ENCODE data around the gene PTPN3.

PTPN3 gene

GRCh38 chr9:109449036-109449798 lies 48.9 kb downstream of the PTPN3 start:
- Histone ChIP-seq H3K4me1 (ENCODE audit: control insufficient read depth, insufficient read depth, low read length) (peaks cover 13% of the 10 kb centered on the region), H3K9me3 (ENCODE audit: control insufficient read depth, low read length) (no peaks in the 10 kb centered on the region), H3K4me3 (ENCODE audit: low read length) (no peak overlapping the region), H3K36me3 (ENCODE audit: control insufficient read depth, insufficient read depth, low read length, severe bottlenecking) (no peaks in the 10 kb centered on the region), H3K27me3 (replicated peaks; ENCODE audit: control insufficient read depth, insufficient read depth, low read length) (no peaks in the 10 kb centered on the region), H3K9ac (ENCODE audit: low read length) (no peak overlapping the region)
- no peak for DNase-seq (ENCODE audit: low read depth)

- Histone ChIP-seq H3K36me3 (ENCODE audit: control insufficient read depth, insufficient read depth, low read length, severe bottlenecking) (no peaks in the 10 kb centered on the region), H3K9me3 (ENCODE audit: control insufficient read depth, low read length) (no peaks in the 10 kb centered on the region), H3K4me1 (ENCODE audit: control insufficient read depth, insufficient read depth, low read length) (peaks cover 10% of the 10 kb centered on the region), H3K27me3 (replicated peaks; ENCODE audit: control insufficient read depth, insufficient read depth, low read length) (no peaks in the 10 kb centered on the region), H3K4me3 (ENCODE audit: low read length) (no peak overlapping the region), H3K9ac (ENCODE audit: low read length) (no peak overlapping the region)
- DNase-seq (ENCODE audit: low read depth), result peak; percentile 68
Measured at GRCh38 chr9:109448223-109448622, 49.9 kb downstream of the PTPN3 start.

- H3K36me3 ChIP-seq (ENCODE audit: control insufficient read depth, insufficient read depth, low read length, severe bottlenecking), result no peaks in the 10 kb centered on the region
- peaks cover 4% of the 10 kb centered on the region for H3K4me1 ChIP-seq (ENCODE audit: control insufficient read depth, insufficient read depth, low read length)
- DNase-seq (ENCODE audit: low read depth), result no peak
- no peak overlapping the region for H3K4me3 ChIP-seq (ENCODE audit: low read length)
- H3K9ac ChIP-seq (ENCODE audit: low read length), result no peak overlapping the region
- H3K27me3 ChIP-seq (replicated peaks; ENCODE audit: control insufficient read depth, insufficient read depth, low read length), result no peaks in the 10 kb centered on the region
- H3K9me3 ChIP-seq (ENCODE audit: control insufficient read depth, low read length), result no peaks in the 10 kb centered on the region
Measured at GRCh38 chr9:109447329-109448076, 50.6 kb downstream of the PTPN3 start.

- H3K36me3 ChIP-seq (ENCODE audit: control insufficient read depth, insufficient read depth, low read length, severe bottlenecking), result no peaks in the 10 kb centered on the region
- H3K9ac ChIP-seq (ENCODE audit: low read length), result no peak overlapping the region
- H3K9me3 ChIP-seq (ENCODE audit: control insufficient read depth, low read length), result no peaks in the 10 kb centered on the region
- no peak overlapping the region for H3K4me3 ChIP-seq (ENCODE audit: low read length)
- H3K4me1 ChIP-seq (ENCODE audit: control insufficient read depth, insufficient read depth, low read length), result peaks cover 12% of the 10 kb centered on the region
- DNase-seq (ENCODE audit: low read depth), result no peak
- no peaks in the 10 kb centered on the region for H3K27me3 ChIP-seq (replicated peaks; ENCODE audit: control insufficient read depth, insufficient read depth, low read length)
Measured at GRCh38 chr9:109444771-109445320, 53.3 kb downstream of the PTPN3 start.

- H3K9ac ChIP-seq (ENCODE audit: low read length), result no peak overlapping the region
- H3K36me3 ChIP-seq (ENCODE audit: control insufficient read depth, insufficient read depth, low read length, severe bottlenecking), result no peaks in the 10 kb centered on the region
- peaks cover 2% of the 10 kb centered on the region for H3K27me3 ChIP-seq (replicated peaks; ENCODE audit: control insufficient read depth, insufficient read depth, low read length)
- H3K9me3 ChIP-seq (ENCODE audit: control insufficient read depth, low read length), result no peaks in the 10 kb centered on the region
- no peak for DNase-seq (ENCODE audit: low read depth)
- H3K4me1 ChIP-seq (ENCODE audit: control insufficient read depth, insufficient read depth, low read length), result peaks cover 16% of the 10 kb centered on the region
- H3K4me3 ChIP-seq (ENCODE audit: low read length), result no peak overlapping the region
Measured at GRCh38 chr9:109442716-109443115, 55.4 kb downstream of the PTPN3 start.

- no peak overlapping the region for H3K4me3 ChIP-seq (ENCODE audit: low read length)
- peaks cover 2% of the 10 kb centered on the region for H3K27me3 ChIP-seq (replicated peaks; ENCODE audit: control insufficient read depth, insufficient read depth, low read length)
- H3K4me1 ChIP-seq (ENCODE audit: control insufficient read depth, insufficient read depth, low read length), result peaks cover 29% of the 10 kb centered on the region
- H3K9ac ChIP-seq (ENCODE audit: low read length), result no peak overlapping the region
- no peaks in the 10 kb centered on the region for H3K9me3 ChIP-seq (ENCODE audit: control insufficient read depth, low read length)
- DNase-seq (ENCODE audit: low read depth), result no peak
- H3K36me3 ChIP-seq (ENCODE audit: control insufficient read depth, insufficient read depth, low read length, severe bottlenecking), result no peaks in the 10 kb centered on the region
Measured at GRCh38 chr9:109441296-109441695, 56.8 kb downstream of the PTPN3 start.

GRCh38 chr9:109440797-109441287 lies 57.3 kb downstream of the PTPN3 start:
- Histone ChIP-seq H3K36me3 (ENCODE audit: control insufficient read depth, insufficient read depth, low read length, severe bottlenecking) (no peaks in the 10 kb centered on the region), H3K9ac (ENCODE audit: low read length) (no peak overlapping the region), H3K9me3 (ENCODE audit: control insufficient read depth, low read length) (no peaks in the 10 kb centered on the region), H3K27me3 (replicated peaks; ENCODE audit: control insufficient read depth, insufficient read depth, low read length) (peaks cover 2% of the 10 kb centered on the region), H3K4me3 (ENCODE audit: low read length) (no peak overlapping the region), H3K4me1 (ENCODE audit: control insufficient read depth, insufficient read depth, low read length) (peaks cover 29% of the 10 kb centered on the region)
- peak; percentile 95 for DNase-seq (ENCODE audit: low read depth)

- H3K9ac ChIP-seq (ENCODE audit: low read length), result no peak overlapping the region
- H3K36me3 ChIP-seq (ENCODE audit: control insufficient read depth, insufficient read depth, low read length, severe bottlenecking), result no peaks in the 10 kb centered on the region
- peaks cover 29% of the 10 kb centered on the region for H3K4me1 ChIP-seq (ENCODE audit: control insufficient read depth, insufficient read depth, low read length)
- DNase-seq (ENCODE audit: low read depth), result no peak
- H3K9me3 ChIP-seq (ENCODE audit: control insufficient read depth, low read length), result no peaks in the 10 kb centered on the region
- peaks cover 2% of the 10 kb centered on the region for H3K27me3 ChIP-seq (replicated peaks; ENCODE audit: control insufficient read depth, insufficient read depth, low read length)
- no peak overlapping the region for H3K4me3 ChIP-seq (ENCODE audit: low read length)
Measured at GRCh38 chr9:109440117-109440515, 58.0 kb downstream of the PTPN3 start.

GRCh38 chr9:109439378-109440116 lies 58.6 kb downstream of the PTPN3 start:
- H3K9ac ChIP-seq (ENCODE audit: low read length), result no peak overlapping the region
- peaks cover 2% of the 10 kb centered on the region for H3K27me3 ChIP-seq (replicated peaks; ENCODE audit: control insufficient read depth, insufficient read depth, low read length)
- H3K4me3 ChIP-seq (ENCODE audit: low read length), result no peak overlapping the region
- H3K36me3 ChIP-seq (ENCODE audit: control insufficient read depth, insufficient read depth, low read length, severe bottlenecking), result no peaks in the 10 kb centered on the region
- H3K9me3 ChIP-seq (ENCODE audit: control insufficient read depth, low read length), result no peaks in the 10 kb centered on the region
- DNase-seq (ENCODE audit: low read depth), result no peak
- peaks cover 29% of the 10 kb centered on the region for H3K4me1 ChIP-seq (ENCODE audit: control insufficient read depth, insufficient read depth, low read length)

GRCh38 chr9:109437286-109437685 lies 60.8 kb downstream of the PTPN3 start:
- H3K27me3 ChIP-seq (replicated peaks; ENCODE audit: control insufficient read depth, insufficient read depth, low read length), result peaks cover 2% of the 10 kb centered on the region
- peak overlapping the region; percentile 34 for H3K4me3 ChIP-seq (ENCODE audit: low read length)
- no peak for DNase-seq (ENCODE audit: low read depth)
- H3K9me3 ChIP-seq (ENCODE audit: control insufficient read depth, low read length), result no peaks in the 10 kb centered on the region
- no peaks in the 10 kb centered on the region for H3K36me3 ChIP-seq (ENCODE audit: control insufficient read depth, insufficient read depth, low read length, severe bottlenecking)
- peak overlapping the region; percentile 27 for H3K9ac ChIP-seq (ENCODE audit: low read length)
- H3K4me1 ChIP-seq (ENCODE audit: control insufficient read depth, insufficient read depth, low read length), result peaks cover 29% of the 10 kb centered on the region

GRCh38 chr9:109436071-109436470 lies 62.0 kb downstream of the PTPN3 start:
- peaks cover 28% of the 10 kb centered on the region for H3K4me1 ChIP-seq (ENCODE audit: control insufficient read depth, insufficient read depth, low read length)

More at GRCh38 chr9:109436071-109436470, 62.0 kb downstream of the PTPN3 start:
- no peak for DNase-seq (ENCODE audit: low read depth)
- Histone ChIP-seq H3K36me3 (ENCODE audit: control insufficient read depth, insufficient read depth, low read length, severe bottlenecking) (no peaks in the 10 kb centered on the region), H3K27me3 (replicated peaks; ENCODE audit: control insufficient read depth, insufficient read depth, low read length) (peaks cover 2% of the 10 kb centered on the region), H3K9ac (ENCODE audit: low read length) (no peak overlapping the region), H3K9me3 (ENCODE audit: control insufficient read depth, low read length) (no peaks in the 10 kb centered on the region), H3K4me3 (ENCODE audit: low read length) (no peak overlapping the region)

Measured in adipocyte (in vitro differentiated cells).